Skin of body (tissue), 2 donors: ENCODE results near the gene NLN. TPM values are rescaled to one million over a fixed set of nuclear protein-coding genes. Genes with fewer than 3 reads are reported as not detected.
"Not testable (repeated sequence)": the region's sequence is repeated elsewhere in the genome, so short reads cannot be mapped to it uniquely, and the experiment has no call there.

Experiments used
- DNase-seq: peaks from one replicate; lab custom pipeline; 2025; lab: John Stamatoyannopoulos, UW
- total RNA-seq: library from RNA; depleted of rRNA; stranded (reverse); fragments of >200 nt; gene quantifications from one replicate; pipeline ENCODE4 v1.2.3, GENCODE V29; 2014

The NLN gene
- total RNA-seq, 1 donor from 2014 or later = 16.0 TPM

DNA sequence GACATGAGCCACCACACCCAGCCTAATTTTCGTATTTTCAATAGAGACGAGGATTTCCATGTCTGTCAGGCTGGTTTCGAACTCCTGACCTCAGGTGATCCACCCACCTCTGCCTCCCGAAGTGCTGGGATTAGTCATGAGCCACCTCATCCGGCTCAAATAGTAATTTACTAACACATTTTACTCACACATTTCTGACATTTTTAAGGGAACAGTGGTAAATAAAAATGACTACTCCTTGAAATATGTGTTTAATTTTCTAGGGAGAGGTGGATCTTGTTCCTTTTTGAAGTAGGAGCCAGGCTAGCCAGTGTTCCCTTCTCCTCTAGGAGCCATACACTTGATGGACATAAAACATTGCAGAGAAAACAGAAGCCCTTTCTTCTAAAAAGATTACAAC is 149.2 kb downstream of the NLN start:
- no peak for DNase-seq

GRCh38 chr5:65871776-65872175 is 149.8 kb downstream of the NLN start:
- DNase-seq = not testable (repeated sequence)

DNA sequence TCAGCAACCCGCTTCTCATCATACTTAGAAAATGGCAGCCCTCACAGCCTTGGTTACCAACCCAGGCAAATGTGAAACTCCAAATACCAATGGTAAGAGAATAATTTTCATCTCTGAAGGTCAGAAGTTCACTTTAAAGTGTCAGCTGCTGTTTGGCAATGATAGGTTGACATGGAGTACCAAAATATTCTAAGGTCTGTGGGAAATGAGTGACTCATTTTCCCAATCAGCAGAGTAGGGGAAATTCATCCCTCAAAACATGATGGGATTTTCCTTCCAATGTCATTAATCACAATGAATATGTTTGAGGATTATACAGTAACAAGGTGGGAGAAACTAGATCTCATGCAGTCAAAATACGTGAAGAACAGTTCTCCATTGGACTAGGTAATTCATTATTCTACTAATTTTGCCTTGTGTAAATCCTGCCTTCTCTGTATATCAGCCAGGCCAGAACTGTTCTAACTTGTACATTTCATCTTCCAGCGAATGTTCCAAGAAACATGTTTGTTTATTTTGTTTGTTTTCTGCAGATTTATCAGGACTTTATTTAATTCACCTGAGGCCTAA is 151.3 kb downstream of the NLN start:
- no peak for DNase-seq

DNA sequence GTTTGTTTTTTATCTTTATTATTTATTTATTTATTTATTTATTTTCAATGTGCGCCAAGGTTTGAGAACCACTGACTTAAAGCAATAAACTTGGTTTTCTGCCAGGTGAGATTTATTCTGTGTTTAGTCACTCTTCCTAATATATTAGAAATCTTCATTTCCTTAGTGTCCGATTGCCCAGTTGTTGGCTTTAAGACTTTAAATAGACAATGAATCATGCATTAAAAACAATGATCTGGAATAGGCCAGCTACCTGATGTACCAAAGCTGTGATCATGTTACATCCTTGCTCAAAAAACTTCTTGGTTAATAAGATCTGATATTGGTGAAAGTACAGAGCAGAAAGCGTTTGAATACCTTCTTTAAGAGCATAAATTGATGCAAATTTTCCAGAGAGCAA is 152.2 kb downstream of the NLN start:
- no peak for DNase-seq

GRCh38 chr5:65876496-65876895 is 154.5 kb downstream of the NLN start:
- DNase-seq = no peak

DNA sequence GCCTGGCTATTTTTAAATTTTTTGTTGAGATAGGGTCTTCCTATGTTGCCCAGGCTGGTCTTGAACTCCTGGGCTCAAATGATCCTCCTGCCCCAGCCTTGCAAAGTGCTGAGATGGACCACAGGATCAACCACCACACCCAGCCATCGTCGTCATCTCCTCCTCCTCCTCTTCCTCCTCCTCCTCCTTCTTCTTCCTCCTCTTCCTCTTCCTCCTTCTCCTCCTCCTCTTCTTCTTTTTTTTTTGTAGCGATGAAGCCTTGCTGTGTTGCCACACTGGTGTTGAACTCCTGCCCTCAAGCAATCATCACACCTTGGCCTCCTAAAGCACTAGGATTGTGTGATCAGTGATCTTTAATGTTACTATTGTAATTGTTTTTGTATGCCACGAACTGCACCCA is 155.0 kb downstream of the NLN start:
- no peak for DNase-seq

Other genes starting within 250 kb of the NLN start
- 7.0 TPM for gene ADAMTS6, start 240.3 kb upstream of the NLN start, total RNA-seq
- 20.3 TPM for gene CENPK, start 159.0 kb upstream of the NLN start, total RNA-seq
- 77.7 TPM for gene PPWD1, start 158.9 kb upstream of the NLN start, total RNA-seq
- gene TRIM23, start 97.9 kb upstream of the NLN start, total RNA-seq = 35.0 TPM
- 4.2 TPM for gene SHLD3, start 97.2 kb upstream of the NLN start, total RNA-seq
- gene TRAPPC13, start 97.2 kb upstream of the NLN start, total RNA-seq = 26.3 TPM
- gene SGTB, start 96 bp upstream of the NLN start, total RNA-seq = 7.3 TPM
- gene ERBIN, start 204.4 kb downstream of the NLN start, total RNA-seq = 116 TPM